Measurements from ENCODE around the gene ENPP7.
A peak's percentile ranks its signal among the peaks of the same experiment; 100 is the strongest.

ENPP7 gene

GRCh38 chr17:79779084-79779529 is 48.4 kb downstream of the ENPP7 start:
- no peak for DNase-seq

GRCh38 chr17:79779661-79780365 is 49.1 kb downstream of the ENPP7 start:
- DNase-seq = peak; percentile 19

GRCh38 chr17:79781012-79781650 is 50.4 kb downstream of the ENPP7 start:
- DNase-seq = no peak

GRCh38 chr17:79781736-79782575 is 51.2 kb downstream of the ENPP7 start:
- no peak for DNase-seq

GRCh38 chr17:79783891-79784290 is 53.1 kb downstream of the ENPP7 start:
- DNase-seq = no peak

- DNase-seq = no peak
Observed at GRCh38 chr17:79784353-79785016, 53.7 kb downstream of the ENPP7 start.

- no peak for DNase-seq
Observed at GRCh38 chr17:79785017-79785899, 54.5 kb downstream of the ENPP7 start.

- no peak for DNase-seq
Observed at GRCh38 chr17:79785900-79786810, 55.4 kb downstream of the ENPP7 start.

- DNase-seq = no peak
Observed at GRCh38 chr17:79786930-79787643, 56.3 kb downstream of the ENPP7 start.

GRCh38 chr17:79788455-79788854 is 57.7 kb downstream of the ENPP7 start:
- no peak for DNase-seq

GRCh38 chr17:79788989-79789942 is 58.5 kb downstream of the ENPP7 start:
- no peak for DNase-seq

GRCh38 chr17:79789943-79790804 is 59.4 kb downstream of the ENPP7 start:
- DNase-seq = no peak

GRCh38 chr17:79790805-79791734 is 60.3 kb downstream of the ENPP7 start:
- DNase-seq = no peak

- DNase-seq = no peak
Observed at GRCh38 chr17:79791735-79792161, 61.0 kb downstream of the ENPP7 start.

Measured in hematopoietic multipotent progenitor cell treated with erythropoietin and hydrocortisone succinate and interleukin-3 and kit ligand, for 8 days (in vitro differentiated cells).